BLaER1 (cell line): Measurements from ENCODE around the gene NTN4.
"Not testable (repeated sequence)": the region's sequence is repeated elsewhere in the genome, so short reads cannot be mapped to it uniquely, and the experiment has no call there.

Experiments used
- H3K27ac ChIP-seq: shearing (Covaris generic); formaldehyde crosslinking; 2 replicates; pipeline ENCODE4 v1.8.1; 2022
- H3K27me3 ChIP-seq: shearing (Covaris generic); formaldehyde crosslinking; 2 replicates; pipeline ENCODE4 v1.8.1; 2022
- H3K36me3 ChIP-seq: shearing (Covaris generic); formaldehyde crosslinking; 2 replicates; pipeline ENCODE4 v1.8.1; 2022
- H3K4me1 ChIP-seq: shearing (Covaris generic); formaldehyde crosslinking; 2 replicates; pipeline ENCODE4 v1.8.1; 2022
- H3K4me2 ChIP-seq: shearing (Covaris generic); formaldehyde crosslinking; 2 replicates; pipeline ENCODE4 v1.8.1; 2022
- H3K4me3 ChIP-seq: shearing (Covaris generic); formaldehyde crosslinking; 2 replicates; pipeline ENCODE4 v1.8.1; 2022
- H3K9ac ChIP-seq: shearing (Covaris generic); formaldehyde crosslinking; 2 replicates; pipeline ENCODE4 v1.8.1; 2022
- H3K9me3 ChIP-seq: shearing (Covaris generic); formaldehyde crosslinking; 2 replicates; pipeline ENCODE4 v1.8.1; 2022
- H4K20me1 ChIP-seq: shearing (Covaris generic); formaldehyde crosslinking; 2 replicates; pipeline ENCODE4 v1.8.1; 2022
- Cebpa-rat ChIP-seq: shearing (Covaris generic); IDR thresholded peaks from 2 replicates; pipeline ENCODE4 v1.8.1; 2022

NTN4 gene

GRCh38 chr12:95756362-95756761, 34.2 kb downstream of the NTN4 start:
- Histone ChIP-seq H3K4me2 (no peak overlapping the region), H3K9ac (no peak overlapping the region), H3K27me3 (no peaks in the 10 kb centered on the region), H3K4me3 (no peak overlapping the region), H3K27ac (no peak overlapping the region), H3K36me3 (no peaks in the 10 kb centered on the region), H3K9me3 (no peaks in the 10 kb centered on the region), H3K4me1 (no peaks in the 10 kb centered on the region), H4K20me1 (no peaks in the 10 kb centered on the region)
- no peak for TF ChIP-seq Cebpa-rat

GRCh38 chr12:95755261-95755865, 35.2 kb downstream of the NTN4 start:
- H3K4me3 ChIP-seq = no peak overlapping the region
- H3K9me3 ChIP-seq = no peaks in the 10 kb centered on the region
- no peaks in the 10 kb centered on the region for H3K36me3 ChIP-seq
- H3K9ac ChIP-seq = no peak overlapping the region
- H3K27ac ChIP-seq = no peak overlapping the region
- no peaks in the 10 kb centered on the region for H3K27me3 ChIP-seq
- H3K4me2 ChIP-seq = no peak overlapping the region
- H3K4me1 ChIP-seq = no peaks in the 10 kb centered on the region
- H4K20me1 ChIP-seq = no peaks in the 10 kb centered on the region
- TF ChIP-seq Cebpa-rat = no peak

- H4K20me1 ChIP-seq, H3K27me3 ChIP-seq, H3K4me2 ChIP-seq, H3K36me3 ChIP-seq, H3K9ac ChIP-seq, H3K27ac ChIP-seq, H3K4me1 ChIP-seq, H3K9me3 ChIP-seq, H3K4me3 ChIP-seq: not testable (repeated sequence)
These were observed 44.5 kb downstream of the NTN4 start for GRCh38 chr12:95746062-95746461.

- TF ChIP-seq Cebpa-rat = no peak
- no peaks in the 10 kb centered on the region for H3K27me3 ChIP-seq
These were observed 48.0 kb downstream of the NTN4 start for GRCh38 chr12:95742586-95742985.

GRCh38 chr12:95741635-95742034, 48.9 kb downstream of the NTN4 start:
- H3K4me3 ChIP-seq = no peak overlapping the region
- no peak overlapping the region for H3K9ac ChIP-seq
- peaks cover 3% of the 10 kb centered on the region; the same call in 1 of the 2 replicates for H3K9me3 ChIP-seq
- no peak overlapping the region for H3K27ac ChIP-seq
- no peaks in the 10 kb centered on the region for H3K36me3 ChIP-seq
- H4K20me1 ChIP-seq = no peaks in the 10 kb centered on the region
- H3K4me2 ChIP-seq = no peak overlapping the region
- H3K4me1 ChIP-seq = no peaks in the 10 kb centered on the region
- H3K27me3 ChIP-seq = no peaks in the 10 kb centered on the region
- no peak for TF ChIP-seq Cebpa-rat

More at GRCh38 chr12:95742586-95742985, 48.0 kb downstream of the NTN4 start:
- Histone ChIP-seq H3K4me2 (no peak overlapping the region), H3K4me1 (no peaks in the 10 kb centered on the region), H3K4me3 (no peak overlapping the region), H3K9me3 (peaks cover 4% of the 10 kb centered on the region; the same call in 1 of the 2 replicates), H4K20me1 (no peaks in the 10 kb centered on the region), H3K9ac (no peak overlapping the region), H3K27ac (no peak overlapping the region), H3K36me3 (no peaks in the 10 kb centered on the region)

GRCh38 chr12:95740751-95741150, 49.8 kb downstream of the NTN4 start:
- Histone ChIP-seq H3K4me1 (no peaks in the 10 kb centered on the region), H3K4me3 (no peak overlapping the region)

GRCh38 chr12:95739561-95740313, 50.8 kb downstream of the NTN4 start:
- no peak overlapping the region for H3K4me3 ChIP-seq
- no peaks in the 10 kb centered on the region for H3K4me1 ChIP-seq
- no peaks in the 10 kb centered on the region for H3K27me3 ChIP-seq
- no peak for TF ChIP-seq Cebpa-rat
- H4K20me1 ChIP-seq = no peaks in the 10 kb centered on the region
- no peak overlapping the region for H3K9ac ChIP-seq
- H3K4me2 ChIP-seq = no peak overlapping the region
- H3K27ac ChIP-seq = no peak overlapping the region
- no peaks in the 10 kb centered on the region for H3K36me3 ChIP-seq
- H3K9me3 ChIP-seq = no peaks in the 10 kb centered on the region

More at GRCh38 chr12:95740751-95741150, 49.8 kb downstream of the NTN4 start:
- no peak overlapping the region for H3K4me2 ChIP-seq
- no peaks in the 10 kb centered on the region for H3K27me3 ChIP-seq
- H3K36me3 ChIP-seq = no peaks in the 10 kb centered on the region
- no peaks in the 10 kb centered on the region; the same call in 1 of the 2 replicates for H3K9me3 ChIP-seq
- H3K9ac ChIP-seq = no peak overlapping the region
- H3K27ac ChIP-seq = no peak overlapping the region
- no peak for TF ChIP-seq Cebpa-rat
- no peaks in the 10 kb centered on the region for H4K20me1 ChIP-seq

- Histone ChIP-seq H3K36me3 (no peaks in the 10 kb centered on the region), H3K9me3 (no peaks in the 10 kb centered on the region), H4K20me1 (no peaks in the 10 kb centered on the region), H3K27ac (no peak overlapping the region), H3K4me3 (no peak overlapping the region), H3K9ac (no peak overlapping the region), H3K4me2 (no peak overlapping the region), H3K27me3 (no peaks in the 10 kb centered on the region), H3K4me1 (no peaks in the 10 kb centered on the region)
- TF ChIP-seq Cebpa-rat = no peak
These were observed 52.4 kb downstream of the NTN4 start for GRCh38 chr12:95738024-95738611.

- H3K36me3 ChIP-seq = no peaks in the 10 kb centered on the region
These were observed 53.9 kb downstream of the NTN4 start for GRCh38 chr12:95736631-95737030.

GRCh38 chr12:95735728-95736127, 54.8 kb downstream of the NTN4 start:
- H3K9ac ChIP-seq, H3K9me3 ChIP-seq, H3K4me3 ChIP-seq, H3K36me3 ChIP-seq, H3K4me2 ChIP-seq, H3K4me1 ChIP-seq, H3K27me3 ChIP-seq, H3K27ac ChIP-seq, H4K20me1 ChIP-seq: not testable (repeated sequence)

More at GRCh38 chr12:95736631-95737030, 53.9 kb downstream of the NTN4 start:
- Histone ChIP-seq H3K4me2 (no peak overlapping the region), H3K9ac (no peak overlapping the region), H4K20me1 (no peaks in the 10 kb centered on the region), H3K4me3 (no peak overlapping the region), H3K27me3 (no peaks in the 10 kb centered on the region), H3K4me1 (no peaks in the 10 kb centered on the region), H3K27ac (no peak overlapping the region), H3K9me3 (no peaks in the 10 kb centered on the region)
- TF ChIP-seq Cebpa-rat = no peak
